SK-N-SH (cell line): Measurements from ENCODE around the gene CASKIN1. TPM values are rescaled to one million over a fixed set of nuclear protein-coding genes. Genes with fewer than 3 reads are reported as not detected.

Source experiments
- CTCF ChIA-PET: fragments of 300-600, 350-600 bp; formaldehyde crosslinking; extraction: SDS; loops from one replicate; lab custom pipeline; 2021; lab: Yijun Ruan, JAX
- POLR2A ChIA-PET: fragments of 350-600 bp; sonication (Branson Sonifier 250); formaldehyde crosslinking; extraction: SDS; loops from one replicate; lab custom pipeline; 2020; ENCODE audit warnings: antibody characterized with exemption, inconsistent platforms; lab: Yijun Ruan, JAX
- DNase-seq: peaks from one replicate; pipeline ENCODE4 v3.0.0; 2012
- H2AFZ ChIP-seq: fragments of 200-600 bp; sonication (generic); 2 replicates; pipeline ENCODE4 v1.8.1; 2016; ENCODE audit warnings: antibody characterized with exemption, mild to moderate bottlenecking, low read depth
- H3F3A ChIP-seq: fragments of 200-600 bp; sonication (generic); replicated peaks from 2 replicates; pipeline ENCODE3; 2016; ENCODE audit warnings: antibody characterized with exemption, mild to moderate bottlenecking; ENCODE audit not compliant: insufficient read depth
- H3K27ac ChIP-seq, 2 experiments: fragments of 200-500 bp in 1 of 2; fragments of 200-600 bp in 1 of 2; sonication (Bioruptor generic) in 1 of 2; sonication (generic), shearing (Covaris generic) in 1 of 2; 2 replicates each; pipeline versions ENCODE4 v1.5.1 to v1.6.1; 2014 to 2016; ENCODE audit warnings: low read depth in 2 of 2, inconsistent platforms in 1 of 2, low read length in 1 of 2, mild to moderate bottlenecking in 1 of 2, mixed read lengths in 1 of 2
- H3K27me3 ChIP-seq: fragments of 200-600 bp; sonication (generic), shearing (Covaris generic); 2 replicates; pipeline ENCODE4 v1.6.1; 2016; ENCODE audit warnings: mixed run types; ENCODE audit not compliant: insufficient read depth
- H3K36me3 ChIP-seq, 2 experiments: fragments of 200-500 bp in 1 of 2; fragments of 200-600 bp in 1 of 2; sonication (Bioruptor generic) in 1 of 2; sonication (generic) in 1 of 2; replicated peaks in 1 of 2; 2 replicates each; pipeline versions ENCODE3 to v1.5.1; 2014 to 2016; ENCODE audit warnings: low read length in 1 of 2, mild to moderate bottlenecking in 1 of 2; ENCODE audit not compliant: insufficient read depth in 2 of 2, control insufficient read depth in 1 of 2
- H3K4me1 ChIP-seq, 2 experiments: fragments of 200-500 bp in 1 of 2; fragments of 200-600 bp in 1 of 2; sonication (Bioruptor generic) in 1 of 2; sonication (generic), shearing (Covaris generic) in 1 of 2; 2 replicates each; pipeline versions ENCODE4 v1.5.1 to v1.6.1; 2014 to 2016; ENCODE audit warnings: low read depth in 1 of 2, low read length in 1 of 2, mixed run types in 1 of 2; ENCODE audit not compliant: insufficient read depth in 2 of 2, control insufficient read depth in 1 of 2
- H3K4me2 ChIP-seq: fragments of 200-600 bp; sonication (generic), shearing (Covaris generic); 2 replicates; pipeline ENCODE4 v1.6.1; 2017; ENCODE audit warnings: mixed run types
- H3K4me3 ChIP-seq, 2 experiments: fragments of 200-500 bp in 1 of 2; fragments of 200-600 bp in 1 of 2; sonication (Bioruptor generic) in 1 of 2; sonication (generic), shearing (Covaris generic) in 1 of 2; 2 replicates each; pipeline versions ENCODE4 v1.5.1 to v1.8.1; 2014 to 2016; ENCODE audit warnings: low read depth in 2 of 2, inconsistent platforms in 1 of 2, low read length in 1 of 2, mild to moderate bottlenecking in 1 of 2, mixed read lengths in 1 of 2, moderate library complexity in 1 of 2
- H3K79me2 ChIP-seq: fragments of 200-600 bp; sonication (generic); 2 replicates; pipeline ENCODE4 v1.8.1; 2017; ENCODE audit warnings: mild to moderate bottlenecking; ENCODE audit not compliant: insufficient read depth
- H3K9ac ChIP-seq: fragments of 200-600 bp; sonication (generic); 2 replicates; pipeline ENCODE4 v1.6.1; 2017; ENCODE audit warnings: mixed run types
- H3K9me2 ChIP-seq: fragments of 200-600 bp; sonication (generic); 2 replicates; pipeline ENCODE4 v1.6.1; 2017; ENCODE audit warnings: mixed run types
- H3K9me3 ChIP-seq: fragments of 200-600 bp; sonication (generic); 2 replicates; pipeline ENCODE4 v1.6.1; 2017; ENCODE audit warnings: mixed run types, mild to moderate bottlenecking, moderate library complexity
- H4K20me1 ChIP-seq: fragments of 200-600 bp; sonication (generic); 2 replicates; pipeline ENCODE4 v1.6.1; 2017; ENCODE audit warnings: mild to moderate bottlenecking, mixed run types; ENCODE audit not compliant: insufficient read depth
- CHD2 ChIP-seq: fragments of 150-350 bp; IDR thresholded peaks from 2 replicates; pipeline ENCODE4 v1.6.1; 2018; ENCODE audit warnings: low read length; ENCODE audit not compliant: partially characterized antibody
- CTCF ChIP-seq: fragments of 200-600 bp; sonication (generic); IDR thresholded peaks from 2 replicates; pipeline ENCODE4 v1.6.1; 2017; ENCODE audit warnings: antibody characterized with exemption, mild to moderate bottlenecking, moderate library complexity
- EP300 ChIP-seq, 2 experiments: IDR thresholded peaks; 2 replicates each; pipeline versions ENCODE4 v1.4.0 to v1.6.1; 2012; ENCODE audit warnings: borderline replicate concordance in 1 of 2, low read depth in 1 of 2, low read length in 1 of 2
- EZH2phosphoT487 ChIP-seq: fragments of 200-600 bp; sonication (generic); IDR thresholded peaks from 2 replicates; pipeline ENCODE4 v1.6.1; 2017; ENCODE audit warnings: low read depth, mixed run types, mild to moderate bottlenecking, antibody characterized with exemption, moderate library complexity, borderline replicate concordance
- GABPA ChIP-seq: IDR thresholded peaks from 2 replicates; pipeline ENCODE4 v1.4.0; 2012; ENCODE audit warnings: low read depth, mild to moderate bottlenecking
- GATA2 ChIP-seq: sonication (generic); formaldehyde crosslinking; IDR thresholded peaks from 2 replicates; pipeline ENCODE4 v1.5.0; 2020; ENCODE audit warnings: mild to moderate bottlenecking, missing genetic modification reagents
- JUND ChIP-seq: IDR thresholded peaks from 2 replicates; pipeline ENCODE4 v1.4.0; 2012
- MAX ChIP-seq: IDR thresholded peaks from 2 replicates; pipeline ENCODE4 v1.4.0; 2012; ENCODE audit warnings: low read depth
- MXI1 ChIP-seq: IDR thresholded peaks from 2 replicates; pipeline ENCODE4 v1.6.1; 2012; ENCODE audit warnings: mild to moderate bottlenecking, low read depth, low read length, improper control_type of control experiment
- NFIC ChIP-seq: IDR thresholded peaks from 2 replicates; pipeline ENCODE4 v1.4.0; 2012; ENCODE audit warnings: borderline replicate concordance
- NRF1 ChIP-seq: IDR thresholded peaks from 2 replicates; pipeline ENCODE4 v1.6.1; 2012; ENCODE audit warnings: low read depth, mild to moderate bottlenecking, low read length
- RCOR1 ChIP-seq: fragments of 150-350 bp; IDR thresholded peaks from 2 replicates; pipeline ENCODE4 v1.6.1; 2017; ENCODE audit warnings: antibody characterized with exemption, low read length
- REST ChIP-seq: IDR thresholded peaks from 2 replicates; pipeline ENCODE4 v1.6.1; 2012; ENCODE audit warnings: mild to moderate bottlenecking, low read depth, low read length, moderate library complexity
- RFX5 ChIP-seq: IDR thresholded peaks from 2 replicates; pipeline ENCODE4 v1.6.1; 2012; ENCODE audit warnings: mild to moderate bottlenecking, improper control_type of control experiment, low read length
- SMC3 ChIP-seq: IDR thresholded peaks from 2 replicates; pipeline ENCODE4 v1.6.1; 2012; ENCODE audit warnings: low read depth, low read length, improper control_type of control experiment
- USF1 ChIP-seq: IDR thresholded peaks from 2 replicates; pipeline ENCODE4 v1.4.0; 2012; ENCODE audit warnings: low read depth, borderline replicate concordance
- YY1 ChIP-seq: IDR thresholded peaks from 2 replicates; pipeline ENCODE4 v1.4.0; 2012; ENCODE audit warnings: low read depth, mild to moderate bottlenecking
- ZBTB33 ChIP-seq: IDR thresholded peaks from 2 replicates; pipeline ENCODE4 v1.4.0; 2012; ENCODE audit warnings: low read depth, borderline replicate concordance
- WGBS: methylation state at CpG from one replicate; pipeline ENCODE4 v1.1.6; 2017; ENCODE audit warnings: low lambda C conversion rate; 5-methylcytosine and 5-hydroxymethylcytosine counted together
- polyA plus RNA-seq, 3 experiments: library from polyadenylated mRNA; depleted of rRNA; stranded (reverse); fragments of >200 nt; gene quantifications; 2 replicates each; pipeline ENCODE4 v1.2.3, GENCODE V29; 2012

Gene CASKIN1
- polyA plus RNA-seq, 1 of the 3 experiments (the other 2 are of a cell fraction) = 1.7 TPM

- H3K9ac ChIP-seq = no peak overlapping the region
- ChIA-PET POLR2A (no interaction called here), CTCF (no interaction called here)
- TF ChIP-seq SMC3 (no peak), REST (no peak), USF1 (no peak), ZBTB33 (no peak), MXI1 (no peak), CTCF (no peak), MAX (no peak), JUND (no peak), NFIC (no peak), RFX5 (no peak), GATA2 (CRISPR knock-in tag) (no peak), YY1 (no peak), CHD2 (no peak), RCOR1 (no peak), NRF1 (no peak), EZH2phosphoT487 (no peak), GABPA (no peak), EP300 (IDR thresholded peaks at IDR 0.05; ENCODE audit: borderline replicate concordance in 1 of 2, low read depth in 1 of 2, low read length in 1 of 2) (no peak)
- H3F3A ChIP-seq = peaks cover 3% of the 10 kb centered on the region
- no peak overlapping the region for H3K4me2 ChIP-seq
- H3K27ac ChIP-seq = no peak overlapping the region; a peak in 1 of 4 replicates
- no peak overlapping the region for H2AFZ ChIP-seq
- no peaks in the 10 kb centered on the region for H3K9me2 ChIP-seq
- H4K20me1 ChIP-seq = peaks cover 74% of the 10 kb centered on the region
- H3K4me3 ChIP-seq = no peak overlapping the region
- H3K4me1 ChIP-seq = peaks cover 11 to 28% of the 10 kb centered on the region in 2 experiments; a peak in 3 of 4 replicates
- DNase-seq = no peak
- H3K36me3 ChIP-seq = peaks cover 5 to 12% of the 10 kb centered on the region in 2 experiments
- no peaks in the 10 kb centered on the region for H3K27me3 ChIP-seq
- 79% methylated on average over 14 of the region's 24 CpGs for WGBS
- H3K9me3 ChIP-seq = no peaks in the 10 kb centered on the region
- peaks cover 87% of the 10 kb centered on the region for H3K79me2 ChIP-seq
Measured at GRCh38 chr16:2159175-2159838, 37.1 kb downstream of the CASKIN1 start.
